Measurements from ENCODE around the gene ZNF654. TPM values are rescaled to one million over a fixed set of nuclear protein-coding genes. Genes with fewer than 3 reads are reported as not detected.

ZNF654 gene
- total and polyA plus RNA-seq, 2 experiments from 2014 or later = 14.3 to 15.8 TPM

DNA sequence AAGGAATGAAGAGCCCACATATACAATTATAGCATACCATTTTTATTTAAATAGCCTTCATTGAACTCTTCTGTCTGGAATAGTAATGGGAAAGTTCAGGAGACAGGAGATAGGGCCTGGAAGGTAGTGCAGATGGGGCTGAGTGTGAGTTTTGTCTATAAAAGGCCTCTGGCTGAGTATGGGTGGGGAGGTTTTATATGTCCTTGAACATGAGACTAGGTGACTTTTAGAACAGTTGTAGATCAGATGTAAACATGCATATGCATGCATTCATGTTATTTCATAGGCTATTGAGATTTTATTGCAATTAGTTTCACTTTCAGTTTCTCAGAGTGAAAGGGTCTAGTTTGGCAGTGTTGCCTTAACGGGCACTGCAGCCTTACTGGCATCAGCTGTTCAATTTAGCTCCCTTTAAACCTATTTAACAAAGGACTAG, 27.4 kb upstream of the ZNF654 start:
- Histone ChIP-seq H3K9me2 (ENCODE audit: insufficient read depth) (no peaks in the 10 kb centered on the region), H3K4me1 (ENCODE audit: insufficient read depth) (peaks cover 16% of the 10 kb centered on the region), H2AFZ (peak overlapping the region; percentile 98), H3K79me2 (ENCODE audit: insufficient read depth) (no peaks in the 10 kb centered on the region), H3K27ac (peak overlapping the region; percentile 47), H3K36me3 (ENCODE audit: low read depth) (no peaks in the 10 kb centered on the region), H3K4me3 (peak overlapping the region; percentile 77), H3K4me2 (ENCODE audit: unreplicated experiment) (peak overlapping the region; percentile 99), H3K9me3 (ENCODE audit: low read depth) (no peaks in the 10 kb centered on the region), H3K9ac (peak overlapping the region; percentile 75), H3K27me3 (replicated peaks; ENCODE audit: insufficient read depth) (no peaks in the 10 kb centered on the region), H4K20me1 (ENCODE audit: insufficient read depth) (no peaks in the 10 kb centered on the region), H3F3A (ENCODE audit: insufficient read depth) (no peaks in the 10 kb centered on the region)
- 0 to 4% methylated on average over 1 of the region's 1 CpG for WGBS, 2 experiments (ENCODE audit: low coverage in 1 of 2, low lambda C conversion rate in 2 of 2, missing lambda C conversion rate in 2 of 2)
- in situ Hi-C loops (cut with MboI) = loop anchor here (25.0 kb wide), 1 partner anchor 1244 kb away; no protein-coding TSS in a partner anchor
- DNase-seq = peak; percentile 66
- TF ChIP-seq EZH2phosphoT487 (IDR thresholded peaks at IDR 0.05; ENCODE audit: insufficient read depth, low read depth) = no peak
- TF ChIP-seq EZH2 (IDR thresholded peaks at IDR 0.05; ENCODE audit: insufficient read depth, poor library complexity, severe bottlenecking) = no peak

DNA sequence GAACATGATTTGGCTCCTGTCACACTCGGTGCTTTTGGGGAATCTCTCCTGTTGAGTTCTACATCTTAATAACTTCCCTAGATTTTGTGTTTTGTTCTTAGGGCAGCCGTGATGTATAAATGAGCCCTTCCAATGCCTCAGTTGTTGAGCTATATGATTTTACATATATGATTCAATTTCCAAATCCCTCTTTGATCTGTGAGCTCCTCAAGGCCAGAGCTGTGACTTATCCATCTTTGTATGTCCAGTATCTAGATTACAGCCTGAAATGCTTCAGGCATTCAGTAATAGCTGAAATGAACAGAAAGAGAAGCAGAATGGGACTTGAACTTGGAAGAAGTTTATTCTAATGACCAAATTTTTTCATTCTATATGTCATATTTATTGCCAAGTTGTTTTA, 26.8 kb upstream of the ZNF654 start:
- Histone ChIP-seq H3K4me1 (ENCODE audit: insufficient read depth) (peaks cover 16% of the 10 kb centered on the region), H3K79me2 (ENCODE audit: insufficient read depth) (no peaks in the 10 kb centered on the region), H3K27ac (peak overlapping the region; percentile 47), H4K20me1 (ENCODE audit: insufficient read depth) (no peaks in the 10 kb centered on the region), H3K9me2 (ENCODE audit: insufficient read depth) (no peaks in the 10 kb centered on the region), H3K9me3 (ENCODE audit: low read depth) (no peaks in the 10 kb centered on the region), H3K36me3 (ENCODE audit: low read depth) (no peaks in the 10 kb centered on the region), H3K4me3 (peak overlapping the region; percentile 77), H3K4me2 (ENCODE audit: unreplicated experiment) (peak overlapping the region; percentile 99), H3K9ac (peak overlapping the region; percentile 75), H3K27me3 (replicated peaks; ENCODE audit: insufficient read depth) (no peaks in the 10 kb centered on the region), H2AFZ (peak overlapping the region; percentile 98), H3F3A (ENCODE audit: insufficient read depth) (no peaks in the 10 kb centered on the region)
- no peak for TF ChIP-seq EZH2phosphoT487 (IDR thresholded peaks at IDR 0.05; ENCODE audit: insufficient read depth, low read depth)
- peak; percentile 37 for DNase-seq
- in situ Hi-C loops (cut with MboI) = loop anchor here (25.0 kb wide), 1 partner anchor 1245 kb away; no protein-coding TSS in a partner anchor
- 19 to 26% methylated on average over 2 of the region's 2 CpGs for WGBS, 2 experiments (ENCODE audit: low coverage in 1 of 2, low lambda C conversion rate in 2 of 2, missing lambda C conversion rate in 2 of 2)

GRCh38 chr3:88033079-88033478, 26.0 kb upstream of the ZNF654 start:
- H3F3A ChIP-seq (ENCODE audit: insufficient read depth) = peaks cover 5% of the 10 kb centered on the region; the same call in 1 of the 2 replicates
- no peak overlapping the region for H3K4me2 ChIP-seq (ENCODE audit: unreplicated experiment)
- H4K20me1 ChIP-seq (ENCODE audit: insufficient read depth) = no peaks in the 10 kb centered on the region
- WGBS, 2 experiments (ENCODE audit: low coverage in 1 of 2, low lambda C conversion rate in 2 of 2, missing lambda C conversion rate in 2 of 2) = 100% methylated on average over 2 of the region's 2 CpGs
- H3K9me2 ChIP-seq (ENCODE audit: insufficient read depth) = no peaks in the 10 kb centered on the region
- H3K4me1 ChIP-seq (ENCODE audit: insufficient read depth) = peaks cover 18% of the 10 kb centered on the region
- peak overlapping the region; percentile 98 for H2AFZ ChIP-seq
- no peaks in the 10 kb centered on the region for H3K9me3 ChIP-seq (ENCODE audit: low read depth)
- in situ Hi-C loops (cut with MboI) = loop anchor here (25.0 kb wide), 1 partner anchor 1246 kb away; no protein-coding TSS in a partner anchor
- H3K4me3 ChIP-seq = no peak overlapping the region
- H3K9ac ChIP-seq = no peak overlapping the region
- DNase-seq = no peak
- H3K36me3 ChIP-seq (ENCODE audit: low read depth) = no peaks in the 10 kb centered on the region
- H3K27ac ChIP-seq = no peak overlapping the region
- TF ChIP-seq EZH2phosphoT487 (IDR thresholded peaks at IDR 0.05; ENCODE audit: insufficient read depth, low read depth) = no peak
- TF ChIP-seq EZH2 (IDR thresholded peaks at IDR 0.05; ENCODE audit: insufficient read depth, poor library complexity, severe bottlenecking) = no peak
- H3K27me3 ChIP-seq (replicated peaks; ENCODE audit: insufficient read depth) = no peaks in the 10 kb centered on the region
- H3K79me2 ChIP-seq (ENCODE audit: insufficient read depth) = no peaks in the 10 kb centered on the region

DNA sequence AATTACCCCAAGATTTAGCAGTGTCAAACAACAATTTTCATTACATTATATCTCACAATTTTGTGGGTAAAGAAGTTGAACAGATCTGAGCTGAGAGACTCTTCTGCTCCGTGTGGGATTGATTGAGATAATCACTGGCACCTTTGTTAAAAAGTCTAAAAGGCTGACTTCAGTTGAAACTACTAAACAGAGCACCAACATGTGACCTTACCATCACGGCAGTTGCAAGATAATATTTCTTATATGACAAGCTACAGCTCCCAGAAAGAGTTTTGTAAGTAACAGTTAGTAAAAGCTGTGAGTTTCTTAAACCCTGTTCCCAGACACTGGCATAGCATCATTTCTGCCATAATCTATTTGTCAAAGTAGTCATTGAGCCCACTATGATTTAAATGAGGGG, 25.2 kb upstream of the ZNF654 start:
- peaks cover 11% of the 10 kb centered on the region; the same call in 1 of the 2 replicates for H3F3A ChIP-seq (ENCODE audit: insufficient read depth)
- H2AFZ ChIP-seq = peak overlapping the region; percentile 64
- in situ Hi-C loops (cut with MboI) = loop anchor here (25.0 kb wide), 1 partner anchor 1247 kb away; no protein-coding TSS in a partner anchor
- H3K4me1 ChIP-seq (ENCODE audit: insufficient read depth) = peaks cover 23% of the 10 kb centered on the region
- TF ChIP-seq EZH2 (IDR thresholded peaks at IDR 0.05; ENCODE audit: insufficient read depth, poor library complexity, severe bottlenecking) = no peak
- no peak for TF ChIP-seq EZH2phosphoT487 (IDR thresholded peaks at IDR 0.05; ENCODE audit: insufficient read depth, low read depth)
- no peaks in the 10 kb centered on the region for H3K9me3 ChIP-seq (ENCODE audit: low read depth)
- no peaks in the 10 kb centered on the region for H3K36me3 ChIP-seq (ENCODE audit: low read depth)
- H3K79me2 ChIP-seq (ENCODE audit: insufficient read depth) = no peaks in the 10 kb centered on the region
- no peak for DNase-seq
- WGBS, 2 experiments (ENCODE audit: low coverage in 1 of 2, low lambda C conversion rate in 2 of 2, missing lambda C conversion rate in 2 of 2) = 25 to 26% methylated on average over 2 of the region's 2 CpGs
- no peaks in the 10 kb centered on the region for H4K20me1 ChIP-seq (ENCODE audit: insufficient read depth)
- H3K27ac ChIP-seq = no peak overlapping the region
- no peaks in the 10 kb centered on the region for H3K27me3 ChIP-seq (replicated peaks; ENCODE audit: insufficient read depth)
- H3K9me2 ChIP-seq (ENCODE audit: insufficient read depth) = no peaks in the 10 kb centered on the region
- no peak overlapping the region for H3K9ac ChIP-seq
- no peak overlapping the region for H3K4me3 ChIP-seq
- no peak overlapping the region for H3K4me2 ChIP-seq (ENCODE audit: unreplicated experiment)

Measured in GM23248 (cell line).